ENCODE results near the gene YPEL1.

DNA sequence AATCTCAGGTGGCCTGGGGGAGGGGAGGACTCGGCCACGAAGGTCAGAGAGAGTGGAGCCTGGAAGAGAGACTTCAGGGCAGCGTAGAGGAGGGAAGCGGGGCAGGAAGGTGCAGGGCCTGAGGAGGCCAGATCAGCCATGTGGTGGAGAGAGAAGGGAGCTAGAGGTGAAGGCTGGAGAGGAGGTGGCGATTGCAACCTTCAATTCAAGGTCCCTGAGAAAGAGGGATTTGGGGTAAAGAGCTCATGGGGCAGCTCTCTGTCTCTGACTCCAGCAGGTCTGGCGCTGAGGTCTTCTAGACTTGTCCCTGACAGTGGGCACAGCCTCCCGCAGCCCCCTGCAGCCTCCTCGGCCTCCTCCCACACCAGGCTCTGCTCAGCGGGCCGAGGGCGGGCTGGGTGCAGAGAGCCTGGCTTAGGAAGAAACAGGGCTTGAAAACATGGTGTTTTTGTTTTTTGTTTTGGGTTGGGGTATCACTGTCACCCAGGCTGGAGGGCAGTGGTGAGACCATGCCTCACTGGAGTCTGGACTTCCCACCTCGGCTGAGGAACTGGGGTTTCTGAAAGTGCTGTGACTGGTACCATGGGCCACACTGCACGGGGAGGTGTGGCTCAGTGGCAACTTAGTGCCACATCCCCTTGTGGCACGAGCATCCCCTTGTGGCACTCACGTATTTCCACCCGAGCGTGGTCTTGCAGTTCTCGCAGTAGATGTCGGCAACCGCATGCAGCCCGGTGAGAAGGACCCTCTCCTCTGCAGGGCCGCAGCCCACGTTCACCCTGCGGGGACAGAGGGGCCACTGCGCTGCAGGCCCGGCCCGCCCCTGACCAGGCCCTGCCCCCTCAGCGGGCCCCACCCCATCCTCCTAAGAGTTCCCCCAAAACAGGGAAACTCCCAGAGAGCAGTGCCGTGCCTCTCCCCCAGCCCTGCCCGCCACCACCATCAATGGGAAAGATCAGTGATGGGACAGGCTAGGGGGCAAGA lies 32.6 kb downstream of the YPEL1 start:
- TF ChIP-seq EZH2 (IDR thresholded peaks at IDR 0.05) (no peak), POLR2AphosphoS5 (IDR thresholded peaks at IDR 0.05; ENCODE audit: borderline replicate concordance, low read depth, low read length) (no peak), FOXP2 (optimal IDR thresholded peaks at IDR 0.05; ENCODE audit: control extremely low read depth, extremely low read length, insufficient read depth) (no peak)
